ENCODE measurements around the gene PPP3R1. TPM values are rescaled to one million over a fixed set of nuclear protein-coding genes. Genes with fewer than 3 reads are reported as not detected.

PPP3R1 gene
- total RNA-seq, 1 donor = 38.6 TPM

GRCh38 chr2:68135448-68136320 is 116.6 kb downstream of the PPP3R1 start:
- TF ChIP-seq CTCF (IDR thresholded peaks at IDR 0.05; ENCODE audit: insufficient read depth, low read length) = no peak
- no peak for DNase-seq (ENCODE audit: low read depth)
- H3K4me3 ChIP-seq (ENCODE audit: low read depth, low read length) = no peak overlapping the region

DNA sequence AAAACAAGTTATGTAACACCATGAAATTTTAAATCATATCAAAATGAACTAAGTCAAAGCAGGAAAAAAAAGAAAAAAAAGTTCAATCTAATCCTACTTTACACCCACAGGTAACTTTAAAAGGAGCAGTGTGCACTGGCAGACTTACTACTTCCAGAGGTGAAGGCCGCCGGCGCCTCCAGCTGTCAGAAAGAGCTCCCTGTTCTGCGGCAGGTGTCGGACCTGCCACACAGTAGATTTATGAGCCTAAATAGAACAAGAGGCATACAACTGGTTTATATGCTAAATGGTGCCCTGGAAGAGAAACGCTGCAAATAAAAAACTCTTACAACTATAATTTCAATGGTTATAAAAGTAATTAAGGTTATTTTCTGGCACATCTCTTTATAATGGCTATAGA is 117.8 kb downstream of the PPP3R1 start:
- no peak overlapping the region for H3K4me3 ChIP-seq (ENCODE audit: low read depth, low read length)
- TF ChIP-seq CTCF (IDR thresholded peaks at IDR 0.05; ENCODE audit: insufficient read depth, low read length) = no peak
- no peak for DNase-seq (ENCODE audit: low read depth)

DNA sequence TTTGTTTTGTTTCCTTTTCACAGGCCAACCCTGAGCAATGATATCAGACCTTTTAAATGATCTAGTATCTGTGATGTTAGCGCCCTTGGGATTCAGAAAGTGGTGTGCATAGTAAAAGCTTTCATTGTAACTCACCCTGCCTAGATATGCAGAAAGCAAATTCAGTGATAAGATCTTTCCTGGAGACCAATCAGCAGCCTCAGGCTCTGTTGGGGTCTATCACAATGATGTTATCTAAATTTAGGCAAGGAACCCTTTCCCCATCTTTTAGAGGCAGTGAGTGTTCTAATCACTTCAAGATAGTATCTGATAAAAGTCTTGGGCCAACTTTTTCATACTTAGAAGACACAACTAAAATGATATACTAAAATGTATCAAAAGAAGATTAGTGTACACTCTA is 118.2 kb downstream of the PPP3R1 start:
- no peak overlapping the region for H3K4me3 ChIP-seq (ENCODE audit: low read depth, low read length)
- TF ChIP-seq CTCF (IDR thresholded peaks at IDR 0.05; ENCODE audit: insufficient read depth, low read length) = no peak
- no peak for DNase-seq (ENCODE audit: low read depth)

Other genes with a start within 250 kb of the PPP3R1 start
- gene C1D, start 189.5 kb downstream of the PPP3R1 start, total RNA-seq (ENCODE audit: low replicate concordance) = 43.0 and 105 TPM in 2 replicates
- gene PNO1, start 94.6 kb downstream of the PPP3R1 start, total RNA-seq (ENCODE audit: low replicate concordance) = 4.1 and 9.5 TPM in 2 replicates
- 40.0 and 46.9 TPM in 2 replicates for gene CNRIP1, start 67.4 kb upstream of the PPP3R1 start, total RNA-seq (ENCODE audit: low replicate concordance)
- gene PLEK, start 112.8 kb upstream of the PPP3R1 start, total RNA-seq (ENCODE audit: low replicate concordance) = under 0.01 TPM in 1 of 2 replicates, not detected in the other
- under 0.01 and 0.99 TPM in 2 replicates for gene FBXO48, start 214.8 kb upstream of the PPP3R1 start, total RNA-seq (ENCODE audit: low replicate concordance)
- 4.3 and 6.8 TPM in 2 replicates for gene APLF, start 215.1 kb upstream of the PPP3R1 start, total RNA-seq (ENCODE audit: low replicate concordance)